Keratinocyte (primary cell): ENCODE data around the gene ZBTB38. TPM values are rescaled to one million over a fixed set of nuclear protein-coding genes. Genes with fewer than 3 reads are reported as not detected.

Experiments used
- DNase-seq: peaks from one replicate; pipeline ENCODE4 v3.0.0-alpha.2; 2011; ENCODE audit warnings: low read depth, missing footprints, low spot score
- FAIRE-seq: peaks from 2 replicates; lab custom pipeline; 2011; peaks lifted over from hg19 to GRCh38; lab: Jason Lieb, UNC
- H2AFZ ChIP-seq: 2 replicates; pipeline ENCODE4 v1.6.0; 2012; ENCODE audit warnings: low read length, control low read depth, inconsistent platforms; ENCODE audit not compliant: control insufficient read depth
- H3K27ac ChIP-seq: 2 replicates; pipeline ENCODE4 v1.5.1; 2011; ENCODE audit warnings: low read length; ENCODE audit not compliant: control insufficient read depth, insufficient read depth
- H3K27me3 ChIP-seq: 3 replicates; pipeline ENCODE4 v1.6.0; 2011; ENCODE audit warnings: low read length; ENCODE audit not compliant: control insufficient read depth, insufficient read depth; ENCODE audit errors: extremely low read depth
- H3K36me3 ChIP-seq, 2 experiments: 2 replicates in 1 of 2; 3 replicates in 1 of 2; pipeline ENCODE4 v1.5.1; 2011; ENCODE audit warnings: low read length in 2 of 2, mild to moderate bottlenecking in 1 of 2; ENCODE audit not compliant: control insufficient read depth in 2 of 2, insufficient read depth in 2 of 2; ENCODE audit errors: extremely low read depth in 1 of 2
- H3K4me1 ChIP-seq: 3 replicates; pipeline ENCODE4 v1.5.1; 2011; ENCODE audit warnings: low read length; ENCODE audit not compliant: control insufficient read depth, insufficient read depth; ENCODE audit errors: extremely low read depth
- H3K4me2 ChIP-seq: 3 replicates; pipeline ENCODE4 v1.6.0; 2011; ENCODE audit warnings: low read depth, low read length; ENCODE audit not compliant: control insufficient read depth, insufficient read depth; ENCODE audit errors: extremely low read depth
- H3K4me3 ChIP-seq, 3 experiments: fragments of 200-600 bp in 1 of 3; sonication (generic) in 1 of 3; 2 replicates in 2 of 3; 3 replicates in 1 of 3; pipeline ENCODE4 v1.5.1; 2011 to 2016; ENCODE audit warnings: low read length in 3 of 3, mild to moderate bottlenecking in 3 of 3, control low read depth in 2 of 3, inconsistent platforms in 1 of 3, low read depth in 1 of 3, mixed read lengths in 1 of 3, mixed run types in 1 of 3, moderate library complexity in 1 of 3; ENCODE audit not compliant: control insufficient read depth in 2 of 3, insufficient read depth in 2 of 3; ENCODE audit errors: extremely low read depth in 1 of 3
- H3K79me2 ChIP-seq: 2 replicates; pipeline ENCODE4 v1.6.0; 2012; ENCODE audit warnings: low read length; ENCODE audit not compliant: control insufficient read depth, insufficient read depth
- H3K9ac ChIP-seq: 3 replicates; pipeline ENCODE4 v1.6.0; 2011; ENCODE audit warnings: low read length; ENCODE audit not compliant: control insufficient read depth, insufficient read depth; ENCODE audit errors: extremely low read depth
- H3K9me1 ChIP-seq: 3 replicates; pipeline ENCODE4 v1.6.0; 2011; ENCODE audit warnings: low read length; ENCODE audit not compliant: control insufficient read depth, insufficient read depth; ENCODE audit errors: extremely low read depth
- H3K9me3 ChIP-seq: 2 replicates; pipeline ENCODE4 v1.5.1; 2012; ENCODE audit warnings: low read depth, low read length; ENCODE audit not compliant: control insufficient read depth
- H4K20me1 ChIP-seq: 3 replicates; pipeline ENCODE4 v1.6.0; 2011; ENCODE audit warnings: low read length; ENCODE audit not compliant: control insufficient read depth, insufficient read depth; ENCODE audit errors: extremely low read depth
- CTCF ChIP-seq, 3 experiments: IDR thresholded peaks in 1 of 3; conservative IDR thresholded peaks in 1 of 3; optimal IDR thresholded peaks in 1 of 3; 2 replicates in 2 of 3; 3 replicates in 1 of 3; pipeline versions ENCODE3 to v1.5.1; 2011; ENCODE audit warnings: low read length in 3 of 3, mild to moderate bottlenecking in 3 of 3, moderate library complexity in 2 of 3, control low read depth in 1 of 3, inconsistent platforms in 1 of 3; ENCODE audit not compliant: insufficient read depth in 2 of 3; ENCODE audit errors: extremely low read depth in 1 of 3
- EZH2 ChIP-seq: IDR thresholded peaks from one replicate; pipeline ENCODE4 v1.6.1; 2012; ENCODE audit warnings: inconsistent platforms, mild to moderate bottlenecking, low read length, moderate library complexity
- dilution Hi-C: fragments of 300-500 bp; cut with MboI; formaldehyde crosslinking; loops from one replicate; pipeline ENCODE4 v1.7.0; 2020; ENCODE audit warnings: low sequenced_read_pairs; ENCODE audit not compliant: extremely low pct_ligation_motif_present
- polyA plus RNA-seq, 5 experiments: library from polyadenylated mRNA; depleted of rRNA in 3 of 5; stranded (reverse) in 3 of 5; stranded (forward) in 1 of 5; unstranded in 1 of 5; fragments of >200 nt; gene quantifications; 1 replicate in 1 of 5; 2 replicates in 3 of 5; 3 replicates in 1 of 5; pipeline versions ENCODE4 v1.2.1 to v1.2.3, GENCODE V29; 2011 to 2012; ENCODE audit warnings: missing spikeins in 2 of 5, low read depth in 1 of 5, low replicate concordance in 1 of 5

ZBTB38 gene
- polyA plus RNA-seq, 1 donor (not counting 4 experiments of a cell fraction or from before 2014, with no cell fraction given): 34.9 TPM

- Histone ChIP-seq H3K9ac (no peak overlapping the region), H2AFZ (no peak overlapping the region), H3K27me3 (no peaks in the 10 kb centered on the region), H3K36me3 (peaks cover 0 to 9% of the 10 kb centered on the region in 2 experiments), H3K4me1 (peaks cover 33% of the 10 kb centered on the region), H3K27ac (no peak overlapping the region), H3K4me3 (no peak overlapping the region), H3K4me2 (no peak overlapping the region), H3K9me1 (no peaks in the 10 kb centered on the region), H3K9me3 (no peaks in the 10 kb centered on the region), H4K20me1 (no peaks in the 10 kb centered on the region), H3K79me2 (no peaks in the 10 kb centered on the region)
- DNase-seq (no peak), FAIRE-seq (no peak)
- dilution Hi-C loops: no loop called here
- TF ChIP-seq CTCF (optimal IDR thresholded peaks at IDR 0.05 in 1 of 3, IDR thresholded peaks at IDR 0.05 in 1 of 3, conservative IDR thresholded peaks at IDR 0.05 in 1 of 3; ENCODE audit: extremely low read depth in 1 of 3, insufficient read depth in 2 of 3, low read length in 3 of 3): no peak
- no peak for TF ChIP-seq EZH2
Observed at GRCh38 chr3:141391991-141392316, 23.6 kb downstream of the ZBTB38 start.

DNA sequence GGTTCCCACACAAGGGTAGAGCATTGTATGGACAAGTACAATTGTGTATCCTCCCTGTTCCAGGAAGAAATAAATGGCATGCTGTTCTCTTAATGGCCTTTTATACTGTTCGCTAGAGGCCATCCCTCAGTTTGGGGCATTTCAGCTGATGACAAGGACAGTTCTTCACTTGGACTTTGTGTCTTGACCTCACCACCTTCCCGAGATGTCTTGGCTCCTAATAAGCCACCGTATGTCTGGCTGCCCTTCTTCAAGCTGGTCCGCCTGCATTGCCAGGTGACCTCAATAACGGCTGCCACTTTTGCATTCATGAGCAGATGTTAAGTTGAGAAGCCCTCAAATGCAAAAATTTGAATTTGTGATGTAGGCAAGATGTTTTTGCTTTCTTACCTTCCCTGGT lies 24.1 kb downstream of the ZBTB38 start:
- Histone ChIP-seq H3K36me3 (peaks cover 0 to 12% of the 10 kb centered on the region in 2 experiments), H4K20me1 (no peaks in the 10 kb centered on the region), H3K9me3 (no peaks in the 10 kb centered on the region), H3K27me3 (no peaks in the 10 kb centered on the region), H3K79me2 (no peaks in the 10 kb centered on the region), H3K4me1 (peaks cover 29% of the 10 kb centered on the region), H2AFZ (no peak overlapping the region), H3K9me1 (no peaks in the 10 kb centered on the region), H3K27ac (no peak overlapping the region), H3K4me2 (no peak overlapping the region), H3K9ac (no peak overlapping the region), H3K4me3 (no peak overlapping the region)
- TF ChIP-seq CTCF (optimal IDR thresholded peaks at IDR 0.05 in 1 of 3, IDR thresholded peaks at IDR 0.05 in 1 of 3, conservative IDR thresholded peaks at IDR 0.05 in 1 of 3; ENCODE audit: extremely low read depth in 1 of 3, insufficient read depth in 2 of 3, low read length in 3 of 3) (no peak), EZH2 (no peak)
- FAIRE-seq (peak; percentile 34), DNase-seq (no peak)
- dilution Hi-C loops: no loop called here
